Ammon's horn (tissue), 1 donor: ENCODE results near the gene FBXO11.

ENCODE experiments used
- DNase-seq: peaks from one replicate; pipeline ENCODE4 v3.0.0-alpha.2; 2016; ENCODE audit warnings: low spot score

FBXO11 gene

GRCh38 chr2:47783486-47784351, 122.6 kb downstream of the FBXO11 start:
- peak; percentile 50 for DNase-seq

DNA sequence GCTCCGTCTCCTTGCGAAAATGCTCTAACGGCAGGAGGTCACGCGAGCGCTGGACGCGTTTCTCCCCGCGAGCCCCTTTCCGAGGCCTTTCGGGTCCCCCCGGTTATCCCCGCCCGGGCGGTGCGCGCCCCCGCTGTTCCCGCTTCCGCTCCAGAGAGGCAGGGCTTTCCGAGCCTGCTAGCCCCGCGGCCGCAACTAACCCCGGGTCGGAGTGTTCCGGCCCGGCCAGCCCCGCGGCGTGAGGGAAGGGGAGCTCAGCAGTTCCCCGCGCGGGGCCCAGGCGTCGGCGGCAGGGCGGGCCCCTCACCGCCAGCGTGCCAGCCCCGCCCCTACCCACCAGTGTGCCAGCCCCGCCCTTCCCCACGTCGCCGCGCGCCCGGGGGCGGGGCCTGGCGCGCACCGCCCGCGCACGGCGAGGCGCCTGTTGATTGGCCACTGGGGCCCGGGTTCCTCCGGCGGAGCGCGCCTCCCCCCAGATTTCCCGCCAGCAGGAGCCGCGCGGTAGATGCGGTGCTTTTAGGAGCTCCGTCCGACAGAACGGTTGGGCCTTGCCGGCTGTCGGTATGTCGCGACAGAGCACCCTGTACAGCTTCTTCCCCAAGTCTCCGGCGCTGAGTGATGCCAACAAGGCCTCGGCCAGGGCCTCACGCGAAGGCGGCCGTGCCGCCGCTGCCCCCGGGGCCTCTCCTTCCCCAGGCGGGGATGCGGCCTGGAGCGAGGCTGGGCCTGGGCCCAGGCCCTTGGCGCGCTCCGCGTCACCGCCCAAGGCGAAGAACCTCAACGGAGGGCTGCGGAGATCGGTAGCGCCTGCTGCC, 123.4 kb downstream of the FBXO11 start, which contains the start of gene MSH6:
Gene MSH6 (plus strand): TSS at position 475 of the 815 bp plus-strand sequence. CDS start 89 bp downstream, at position 564.
- DNase-seq = peak; percentile 94

- DNase-seq = no peak
Observed at GRCh38 chr2:47782381-47782670, 124.0 kb downstream of the FBXO11 start.

- no peak for DNase-seq
Observed at GRCh38 chr2:47779426-47779790, 126.9 kb downstream of the FBXO11 start.

DNA sequence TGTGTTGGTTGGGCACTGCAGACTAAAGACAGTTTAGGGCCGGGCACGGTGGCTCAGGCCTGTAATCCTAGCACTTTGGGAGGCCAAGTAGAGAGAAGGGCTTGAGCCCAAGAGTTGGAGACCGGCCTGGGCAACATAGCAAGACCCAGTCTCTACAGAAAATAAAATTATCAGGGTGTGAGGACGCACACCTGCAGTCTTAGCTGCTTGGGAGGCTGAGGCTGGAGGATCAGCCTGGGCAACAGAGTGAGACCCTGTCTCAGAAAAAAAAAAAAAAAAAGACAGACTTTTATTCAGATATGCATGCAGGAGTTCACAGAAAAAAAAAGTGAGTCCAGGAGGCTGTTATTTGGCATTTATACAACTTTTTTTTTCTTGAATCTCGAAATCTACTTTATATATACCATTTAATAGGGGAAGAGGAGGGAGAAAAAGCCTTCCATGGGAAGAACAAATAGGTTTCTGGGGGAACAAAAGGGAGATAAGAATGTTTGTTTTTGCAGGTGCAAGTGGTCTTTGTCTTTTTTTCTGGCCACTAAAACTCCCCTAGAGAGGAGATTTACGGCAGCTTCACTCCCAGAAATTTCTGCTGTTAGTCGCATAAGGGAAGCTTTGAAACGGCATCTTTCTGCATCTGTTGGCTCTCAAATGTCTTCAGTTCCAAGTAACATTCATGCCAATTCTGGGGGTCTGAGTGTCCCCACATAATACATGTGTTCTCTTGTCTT, 127.4 kb downstream of the FBXO11 start:
- DNase-seq = no peak

GRCh38 chr2:47777277-47777937, 128.9 kb downstream of the FBXO11 start:
- DNase-seq = no peak

DNA sequence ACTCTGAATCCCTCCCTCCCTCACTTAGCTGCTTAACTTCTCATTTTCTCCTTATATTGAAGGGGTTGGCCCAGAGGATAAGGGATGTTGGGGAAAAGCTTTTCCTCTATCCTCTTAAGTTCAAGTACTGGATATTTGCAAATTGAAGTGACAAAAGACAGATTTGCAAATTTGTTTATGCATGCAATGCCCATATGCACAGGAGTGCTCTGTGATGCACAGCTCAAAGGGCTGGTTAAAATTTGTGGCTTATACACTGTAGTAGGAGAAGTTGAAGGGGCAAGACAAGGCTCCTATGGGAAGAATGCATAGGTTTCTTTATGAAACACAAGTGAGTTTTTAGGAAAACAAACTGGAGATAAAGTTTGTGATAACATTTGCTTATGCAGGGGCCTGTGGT, 131.7 kb downstream of the FBXO11 start:
- DNase-seq = no peak

DNA sequence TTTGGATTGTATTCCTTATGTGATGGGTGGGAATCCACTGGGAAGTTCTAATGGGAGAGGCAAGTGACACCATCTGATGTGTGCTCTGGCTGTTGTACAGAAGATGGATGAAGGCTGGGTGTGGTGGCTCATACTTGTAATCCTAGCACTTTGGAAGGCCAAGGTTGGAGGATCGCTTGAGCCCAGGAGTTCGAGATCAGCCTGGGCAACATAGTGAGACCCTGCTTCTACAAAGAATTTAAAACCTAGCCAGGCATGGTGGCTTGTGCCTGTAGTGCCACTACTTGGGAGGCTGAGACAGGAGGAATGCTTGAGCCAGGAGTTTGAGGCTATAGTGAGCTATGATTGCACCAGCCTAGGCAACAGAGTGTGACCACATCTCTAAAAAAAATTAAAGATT, 134.0 kb downstream of the FBXO11 start:
- DNase-seq = no peak

GRCh38 chr2:47771211-47771610, 135.1 kb downstream of the FBXO11 start:
- peak; percentile 75 for DNase-seq

DNA sequence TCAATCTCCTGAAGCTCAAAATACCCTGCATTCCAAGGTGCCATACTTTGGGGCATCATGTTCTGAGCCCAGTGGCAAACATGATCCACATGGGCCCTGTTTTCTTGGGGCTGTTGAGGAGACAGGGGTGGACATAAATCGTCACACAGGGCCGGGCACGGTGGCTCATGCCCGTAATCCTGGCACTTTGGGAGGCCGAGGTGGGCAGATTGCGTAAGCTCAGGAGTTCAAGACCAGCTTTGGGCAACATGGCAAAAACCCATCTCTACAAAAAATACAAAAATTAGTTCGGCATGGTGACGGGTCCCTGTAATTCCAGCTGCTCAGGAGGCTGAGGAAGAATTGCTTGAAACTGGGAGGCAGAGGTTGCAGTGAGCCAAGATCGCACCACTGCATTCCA, 137.0 kb downstream of the FBXO11 start:
- no peak for DNase-seq

DNA sequence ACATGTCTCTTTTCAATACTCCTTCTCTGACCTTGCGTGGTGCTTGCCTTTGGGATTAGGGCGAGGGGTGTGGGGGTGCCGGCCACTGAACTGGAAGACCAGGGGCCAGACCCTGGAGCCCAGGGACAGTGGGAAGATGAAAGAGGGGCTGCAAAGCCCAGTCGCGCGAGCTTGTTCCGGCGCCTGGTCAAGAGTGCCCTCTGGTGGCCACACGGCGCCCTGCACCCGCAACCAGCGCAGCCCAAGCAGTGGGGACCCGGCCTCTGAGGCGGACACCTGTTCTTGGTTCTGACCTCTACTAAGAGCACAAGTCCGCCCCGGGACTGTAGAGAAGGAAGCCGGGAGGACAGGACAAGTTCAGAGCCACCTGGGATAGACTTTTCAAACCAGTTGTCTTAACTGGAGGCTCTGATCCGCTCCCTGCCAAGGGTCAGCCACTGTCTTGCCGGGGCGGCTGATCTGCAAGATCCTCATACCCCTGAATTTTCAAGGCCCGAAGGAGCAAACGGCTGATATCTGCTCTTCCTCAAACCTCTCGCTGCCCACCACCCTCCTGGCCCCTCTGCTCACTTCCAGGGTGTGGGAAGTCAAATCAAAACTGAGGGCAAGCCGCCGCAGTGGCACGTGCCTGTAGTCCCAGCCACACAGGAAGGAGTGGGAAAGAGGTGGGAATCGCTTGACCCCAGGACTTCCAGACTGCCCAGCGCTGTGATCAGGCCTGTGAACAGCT, 138.3 kb downstream of the FBXO11 start:
- peak; percentile 77 for DNase-seq

DNA sequence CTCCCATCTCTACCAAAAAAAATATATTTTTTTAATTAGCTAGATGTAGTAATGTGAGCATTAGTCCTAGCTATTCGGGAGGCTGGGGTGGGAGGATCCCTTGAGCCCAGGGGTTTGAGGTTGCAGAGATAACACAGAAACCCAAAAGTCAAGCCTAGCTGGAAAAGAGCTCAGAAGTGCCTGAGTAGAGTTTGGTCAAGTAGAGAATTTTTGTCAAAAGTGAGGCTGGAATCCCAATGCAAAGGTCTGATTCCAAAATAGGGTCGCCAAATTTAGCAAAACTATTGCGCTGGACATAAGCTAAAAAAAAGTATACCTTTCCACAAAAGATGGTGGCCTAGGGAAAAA, 138.8 kb downstream of the FBXO11 start:
- DNase-seq = no peak

- no peak for DNase-seq
Observed at GRCh38 chr2:47751856-47752414, 154.4 kb downstream of the FBXO11 start.

DNA sequence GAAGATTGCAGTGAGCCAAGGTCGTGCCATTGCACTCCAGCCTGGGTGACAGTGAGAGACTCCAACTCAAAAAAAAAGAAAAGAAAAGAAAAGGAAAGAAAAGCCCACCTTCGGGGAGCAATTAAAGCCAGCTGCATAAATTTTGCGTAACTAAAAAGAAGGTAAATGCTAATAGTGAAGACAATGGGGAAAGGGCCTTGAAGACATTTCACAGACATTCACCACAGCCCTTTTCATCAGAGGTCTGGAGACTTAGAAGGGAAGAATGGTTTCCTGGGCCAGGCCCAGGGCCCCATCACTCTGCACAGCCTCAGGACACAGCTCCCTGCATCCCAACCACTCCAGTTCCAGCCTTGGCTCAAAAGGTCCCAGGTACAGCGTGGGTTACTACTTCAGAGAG, 158.4 kb downstream of the FBXO11 start:
- no peak for DNase-seq

- DNase-seq = no peak
Observed at GRCh38 chr2:47744074-47744473, 162.2 kb downstream of the FBXO11 start.

DNA sequence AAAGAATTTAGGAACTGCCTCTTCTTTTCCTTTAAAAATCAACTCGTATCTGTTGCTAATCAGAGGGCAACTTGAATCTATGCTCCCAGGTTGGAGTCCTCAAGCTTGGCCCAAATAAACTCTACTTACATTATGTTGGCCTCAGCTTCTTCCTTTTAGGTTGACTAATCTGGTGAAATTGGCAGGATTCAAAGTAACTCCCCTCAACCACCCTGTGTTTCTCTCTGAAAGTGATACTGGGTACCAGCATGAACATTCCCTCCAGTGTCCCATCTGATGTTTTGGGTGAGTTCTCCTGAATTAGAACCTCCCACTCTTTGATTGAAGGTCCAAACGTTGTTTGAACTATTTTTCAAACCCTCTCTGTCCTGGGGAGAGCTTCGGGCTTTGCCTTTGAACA, 164.7 kb downstream of the FBXO11 start:
- no peak for DNase-seq

DNA sequence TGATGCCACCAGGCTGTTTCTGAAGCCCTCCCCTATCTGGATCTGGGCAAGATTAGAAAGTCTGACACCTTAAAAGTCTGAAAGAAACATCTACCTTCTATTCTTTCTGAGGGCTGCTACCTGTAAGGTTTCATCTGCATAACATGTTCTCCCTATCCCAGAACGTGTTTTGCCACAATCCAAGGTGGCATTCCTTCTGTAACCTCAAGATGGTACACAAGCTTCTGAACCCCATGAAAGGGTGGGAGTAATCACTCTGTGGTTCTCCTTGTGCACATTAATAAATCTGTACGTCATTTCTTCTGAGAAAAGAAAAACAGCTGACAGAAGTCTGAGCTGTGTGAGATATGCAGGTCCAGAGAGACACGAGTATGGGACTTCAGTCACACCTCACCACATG, 165.2 kb downstream of the FBXO11 start:
- no peak for DNase-seq
